C4-2B (cell line): ENCODE results near the gene ATP1A1.

Source experiments
- ZFX ChIP-seq: fragments of 450-650 bp; IDR thresholded peaks from 2 replicates; pipeline ENCODE4 v1.6.1; 2017
- TF ChIP-seq, protein P1 (sequence below): fragments of 450-650 bp; conservative IDR thresholded peaks from 2 replicates; pipeline ENCODE4 v1.5.1; 2017; ENCODE audit warnings: mild to moderate bottlenecking

DNA sequence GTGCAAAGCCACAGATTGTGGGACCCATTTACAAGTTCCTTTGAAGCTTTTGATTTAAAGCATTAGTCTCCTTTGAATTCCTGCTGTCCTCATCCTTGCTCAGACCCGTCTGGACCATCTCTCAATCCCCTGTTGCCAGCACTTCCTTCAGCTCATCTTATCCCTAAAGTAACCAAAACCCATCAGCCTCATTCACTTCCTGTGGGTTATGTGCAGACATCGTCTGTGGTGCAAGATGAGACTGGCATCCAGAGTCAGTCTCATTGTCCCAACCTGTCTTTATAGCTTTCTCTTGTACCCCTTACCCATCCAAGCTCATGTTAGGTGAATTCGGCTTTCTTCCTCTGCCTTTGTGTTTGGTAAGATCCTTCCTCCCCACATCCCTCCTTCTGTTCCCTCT, 29.3 kb downstream of the ATP1A1 start:
- TF ChIP-seq, protein P1, sequence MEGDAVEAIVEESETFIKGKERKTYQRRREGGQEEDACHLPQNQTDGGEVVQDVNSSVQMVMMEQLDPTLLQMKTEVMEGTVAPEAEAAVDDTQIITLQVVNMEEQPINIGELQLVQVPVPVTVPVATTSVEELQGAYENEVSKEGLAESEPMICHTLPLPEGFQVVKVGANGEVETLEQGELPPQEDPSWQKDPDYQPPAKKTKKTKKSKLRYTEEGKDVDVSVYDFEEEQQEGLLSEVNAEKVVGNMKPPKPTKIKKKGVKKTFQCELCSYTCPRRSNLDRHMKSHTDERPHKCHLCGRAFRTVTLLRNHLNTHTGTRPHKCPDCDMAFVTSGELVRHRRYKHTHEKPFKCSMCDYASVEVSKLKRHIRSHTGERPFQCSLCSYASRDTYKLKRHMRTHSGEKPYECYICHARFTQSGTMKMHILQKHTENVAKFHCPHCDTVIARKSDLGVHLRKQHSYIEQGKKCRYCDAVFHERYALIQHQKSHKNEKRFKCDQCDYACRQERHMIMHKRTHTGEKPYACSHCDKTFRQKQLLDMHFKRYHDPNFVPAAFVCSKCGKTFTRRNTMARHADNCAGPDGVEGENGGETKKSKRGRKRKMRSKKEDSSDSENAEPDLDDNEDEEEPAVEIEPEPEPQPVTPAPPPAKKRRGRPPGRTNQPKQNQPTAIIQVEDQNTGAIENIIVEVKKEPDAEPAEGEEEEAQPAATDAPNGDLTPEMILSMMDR = no peak
- TF ChIP-seq ZFX = no peak
